RCC 7860 (cell line): ENCODE results near the gene BRD7.
A peak's percentile ranks its signal among the peaks of the same experiment; 100 is the strongest.

Experiments
- DNase-seq: peaks from one replicate; pipeline ENCODE4 v3.0.0-alpha.2; 2015; ENCODE audit warnings: low spot score
- FAIRE-seq: peaks from 2 replicates; lab custom pipeline; 2012; peaks lifted over from hg19 to GRCh38; lab: Jason Lieb, UNC

Gene BRD7

DNA sequence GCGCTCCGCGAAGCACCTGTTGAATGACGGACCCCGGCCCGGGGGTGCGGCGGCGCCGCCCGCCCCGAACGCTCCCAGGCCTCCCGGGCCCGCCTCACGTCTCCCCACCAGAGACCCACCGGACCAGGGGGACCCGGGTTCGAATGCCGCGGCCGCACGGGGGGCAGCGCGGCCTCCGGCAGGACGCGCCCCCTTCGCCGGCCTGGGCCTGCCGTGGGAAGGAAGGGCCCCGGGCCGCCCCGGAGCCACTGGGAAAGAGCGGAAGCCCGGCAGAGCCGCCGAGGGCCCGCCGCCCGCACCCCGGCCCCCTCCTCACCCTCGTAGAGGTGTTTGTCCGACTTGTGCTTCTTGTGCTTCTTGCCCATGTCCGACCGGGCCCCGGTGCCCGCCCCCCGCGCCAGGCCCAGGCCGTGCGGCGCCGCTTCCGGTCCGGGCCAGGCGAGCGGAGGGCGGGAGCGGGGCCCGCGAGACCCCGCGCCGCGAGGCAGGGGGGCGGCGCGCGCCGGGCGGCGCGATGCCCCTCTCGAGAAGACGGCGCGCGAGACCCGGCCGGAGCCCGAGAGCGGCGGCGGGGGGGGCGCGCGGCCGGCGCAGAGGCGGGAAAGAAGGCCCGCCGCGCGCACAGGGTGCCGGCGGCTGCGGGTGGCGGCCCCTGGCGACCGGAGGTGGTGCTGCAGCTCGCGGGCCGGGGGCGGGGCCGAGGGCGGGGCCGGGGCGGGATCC is at the start of gene BRD7:
BRD7 (minus strand) TSS at position 579 of the 723 bp plus-strand sequence; CDS start at position 365, 214 bp downstream.
- DNase-seq (peak; percentile 16), FAIRE-seq (no peak)

DNA sequence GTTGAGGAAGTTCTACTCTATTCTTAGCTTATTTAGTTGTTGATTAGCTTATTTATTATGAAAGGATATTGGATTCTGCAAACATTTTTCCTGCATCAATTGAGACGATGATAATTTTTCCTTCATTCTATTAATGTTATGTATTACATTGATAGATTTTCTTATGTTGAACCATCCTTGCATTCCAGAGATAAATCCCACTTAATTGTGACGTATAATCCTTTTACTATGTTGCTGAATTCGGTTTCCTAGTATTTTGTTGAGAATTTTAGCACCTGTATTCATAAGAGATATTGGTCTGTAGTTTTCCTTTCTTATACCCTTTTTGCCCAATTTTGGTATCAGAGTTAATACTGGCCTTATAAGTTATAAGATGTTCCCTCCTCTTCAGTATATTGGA is 47.6 kb upstream of the BRD7 start:
- DNase-seq (no peak), FAIRE-seq (no peak)

DNA sequence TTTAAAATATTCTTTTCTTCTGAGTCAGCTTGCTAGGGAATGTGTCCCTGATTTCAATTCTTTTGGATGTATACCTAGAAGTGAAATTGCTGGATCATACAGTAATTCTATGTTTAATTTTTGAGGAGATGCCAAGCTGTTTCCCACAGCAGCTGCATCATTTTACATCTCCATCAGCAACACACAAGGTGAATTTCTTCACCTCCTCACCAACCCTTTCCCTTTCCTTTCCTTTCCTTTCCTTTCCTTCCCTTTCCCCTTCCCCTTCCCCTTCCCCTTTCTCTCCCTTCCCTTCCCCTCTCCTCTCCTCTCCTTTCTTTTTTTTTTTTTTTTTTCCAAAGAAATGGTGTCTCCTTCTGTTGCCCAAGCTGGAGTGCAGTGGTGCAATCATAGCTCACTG is 45.4 kb upstream of the BRD7 start:
- DNase-seq, result no peak
- FAIRE-seq, result no peak

DNA sequence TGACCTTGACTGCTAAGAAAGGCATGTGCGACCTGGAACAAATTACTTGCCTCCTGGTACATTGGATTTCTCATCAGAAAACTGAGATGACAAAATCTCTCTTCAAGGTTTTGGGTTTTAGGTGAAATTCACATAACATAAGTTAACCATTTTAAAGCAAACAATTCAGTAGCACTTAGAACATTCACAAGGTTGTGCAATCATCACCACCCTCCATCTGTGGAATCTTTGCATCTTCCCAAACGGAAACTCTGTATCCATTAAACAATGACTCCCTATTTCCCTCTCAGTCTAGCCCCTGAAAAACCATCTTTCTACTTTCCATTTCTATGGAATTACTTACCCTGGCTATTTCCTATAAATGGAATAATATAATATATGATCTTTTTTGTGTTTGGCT is 42.2 kb upstream of the BRD7 start:
- FAIRE-seq (no peak), DNase-seq (no peak)

- FAIRE-seq (no peak), DNase-seq (no peak)
Observed at GRCh38 chr16:50408001-50408561, 39.3 kb upstream of the BRD7 start.

- FAIRE-seq (no peak), DNase-seq (no peak)
Observed at GRCh38 chr16:50407351-50407750, 38.6 kb upstream of the BRD7 start.

GRCh38 chr16:50403491-50403890 is 34.7 kb upstream of the BRD7 start:
- FAIRE-seq (no peak), DNase-seq (no peak)

- no peak for DNase-seq
- FAIRE-seq, result no peak
Observed at GRCh38 chr16:50402298-50402895, 33.6 kb upstream of the BRD7 start.

DNA sequence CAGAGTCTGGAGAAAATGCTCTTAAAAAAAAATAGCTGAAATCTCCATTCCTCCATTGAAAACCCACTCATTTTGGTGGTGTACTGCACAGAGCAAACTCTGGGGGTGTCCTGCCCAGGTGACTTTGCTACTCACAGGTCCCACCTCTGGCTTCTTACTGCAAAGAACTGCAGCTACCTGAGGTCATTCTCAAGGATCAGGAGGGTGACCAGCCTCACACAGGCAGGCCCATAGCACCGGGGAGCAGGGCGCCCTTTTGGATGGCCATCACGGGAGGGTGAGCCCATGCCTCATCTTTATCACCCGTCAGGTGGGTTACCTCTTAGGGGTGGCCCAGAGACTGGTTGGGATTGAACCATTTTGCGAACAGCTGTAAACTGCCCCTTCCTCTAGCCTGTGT is 32.6 kb upstream of the BRD7 start:
- DNase-seq, result no peak

DNA sequence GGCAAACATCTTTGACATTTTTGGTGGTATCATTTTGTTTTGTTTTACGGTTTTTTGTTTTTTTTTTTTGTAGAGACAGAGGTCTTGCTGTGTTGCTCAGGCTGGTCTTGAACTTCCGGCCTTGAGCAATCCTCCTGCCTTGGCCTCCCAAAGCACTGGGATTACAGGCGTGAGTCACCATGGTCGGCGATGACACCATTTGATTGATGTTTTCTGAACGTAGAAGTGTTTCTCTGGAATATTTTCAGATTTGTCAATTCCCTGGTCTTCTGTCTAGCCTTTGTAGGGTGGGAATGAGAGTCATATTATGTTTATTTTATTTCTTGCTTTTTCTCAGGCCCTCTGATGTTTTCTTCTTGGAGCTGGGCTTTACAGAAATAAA is 32.2 kb upstream of the BRD7 start:
- FAIRE-seq, result no peak

More for the DNA sequence above, 32.6 kb upstream of the BRD7 start:
- FAIRE-seq, result no peak

GRCh38 chr16:50400312-50400966 is 31.7 kb upstream of the BRD7 start:
- FAIRE-seq, result no peak
- no peak for DNase-seq

More for the DNA sequence above, 32.2 kb upstream of the BRD7 start:
- DNase-seq, result no peak

DNA sequence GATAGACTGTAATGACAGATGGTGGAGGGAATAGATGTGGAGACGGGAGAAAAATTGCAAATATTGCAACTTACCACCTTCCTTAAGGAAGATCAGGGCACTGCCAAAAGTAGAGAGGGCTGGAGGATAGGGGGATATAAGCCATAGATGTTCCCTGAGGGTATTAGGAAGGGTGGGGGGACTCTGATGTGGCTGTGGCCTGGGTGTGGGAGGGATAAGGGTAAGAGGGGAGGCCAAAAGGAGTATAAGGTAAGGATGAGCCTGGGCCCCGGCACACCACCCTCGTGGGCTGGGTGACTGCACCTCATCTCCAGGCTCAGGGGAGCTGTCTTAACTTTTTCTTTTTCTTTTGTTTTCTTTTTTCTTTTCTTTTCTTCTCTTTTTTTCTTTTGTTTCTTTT is 30.6 kb upstream of the BRD7 start:
- DNase-seq (no peak), FAIRE-seq (no peak)

- no peak for FAIRE-seq
Observed at GRCh38 chr16:50398336-50398735, 29.5 kb upstream of the BRD7 start.

GRCh38 chr16:50396761-50397535 is 28.2 kb upstream of the BRD7 start:
- DNase-seq (peak; percentile 90), FAIRE-seq (peak; percentile 92)

More at GRCh38 chr16:50398336-50398735, 29.5 kb upstream of the BRD7 start:
- DNase-seq, result no peak

GRCh38 chr16:50395763-50396710 is 27.2 kb upstream of the BRD7 start:
- DNase-seq (no peak), FAIRE-seq (no peak)

DNA sequence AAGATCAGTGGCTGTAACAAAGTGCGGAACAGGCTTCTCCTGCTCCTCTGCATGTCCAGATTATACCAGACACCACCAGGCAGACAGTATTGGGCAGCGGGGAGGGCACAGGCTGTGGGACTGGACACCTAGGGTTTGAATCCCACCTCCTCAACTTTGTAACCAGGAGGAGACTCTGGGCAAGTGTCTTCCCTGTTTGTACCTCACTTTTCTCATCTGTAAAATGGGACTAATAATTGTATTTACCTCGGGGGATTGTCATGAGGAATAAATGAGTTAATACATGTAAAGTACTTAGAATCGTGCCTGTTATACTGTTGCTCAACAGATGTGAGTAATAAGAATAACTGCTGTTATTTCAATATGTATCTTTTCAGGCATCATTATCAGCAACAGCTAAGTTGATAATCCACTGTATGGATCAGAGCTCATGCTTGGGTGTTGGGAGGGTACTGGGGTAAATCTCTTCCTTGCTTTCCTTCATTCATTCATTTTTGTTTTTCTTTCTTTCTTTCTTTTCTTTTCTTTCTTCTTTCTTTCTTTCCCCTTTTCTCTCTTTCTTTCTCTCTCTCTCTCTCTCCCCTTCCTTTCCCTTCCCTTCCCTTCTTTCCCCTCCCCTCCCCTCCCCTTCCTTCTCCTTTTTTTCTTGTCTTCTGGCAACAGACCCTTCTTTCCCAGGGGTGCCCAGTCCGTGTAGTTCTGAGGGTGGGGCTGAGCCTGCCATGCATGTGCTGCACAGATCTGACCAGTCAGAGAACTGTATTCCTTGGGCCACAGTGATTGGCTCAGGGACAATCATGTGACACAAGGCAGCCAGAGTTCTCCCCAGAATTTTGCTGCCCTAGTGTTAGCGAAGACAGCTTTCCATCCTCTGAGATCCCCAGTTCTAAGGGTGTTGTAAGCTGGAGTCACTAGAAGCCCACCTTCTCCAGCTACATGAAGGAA is 25.3 kb upstream of the BRD7 start:
- FAIRE-seq, result no peak

GRCh38 chr16:50393416-50393815 is 24.6 kb upstream of the BRD7 start:
- DNase-seq, result no peak
- FAIRE-seq, result no peak

More for the DNA sequence above, 25.3 kb upstream of the BRD7 start:
- no peak for DNase-seq

DNA sequence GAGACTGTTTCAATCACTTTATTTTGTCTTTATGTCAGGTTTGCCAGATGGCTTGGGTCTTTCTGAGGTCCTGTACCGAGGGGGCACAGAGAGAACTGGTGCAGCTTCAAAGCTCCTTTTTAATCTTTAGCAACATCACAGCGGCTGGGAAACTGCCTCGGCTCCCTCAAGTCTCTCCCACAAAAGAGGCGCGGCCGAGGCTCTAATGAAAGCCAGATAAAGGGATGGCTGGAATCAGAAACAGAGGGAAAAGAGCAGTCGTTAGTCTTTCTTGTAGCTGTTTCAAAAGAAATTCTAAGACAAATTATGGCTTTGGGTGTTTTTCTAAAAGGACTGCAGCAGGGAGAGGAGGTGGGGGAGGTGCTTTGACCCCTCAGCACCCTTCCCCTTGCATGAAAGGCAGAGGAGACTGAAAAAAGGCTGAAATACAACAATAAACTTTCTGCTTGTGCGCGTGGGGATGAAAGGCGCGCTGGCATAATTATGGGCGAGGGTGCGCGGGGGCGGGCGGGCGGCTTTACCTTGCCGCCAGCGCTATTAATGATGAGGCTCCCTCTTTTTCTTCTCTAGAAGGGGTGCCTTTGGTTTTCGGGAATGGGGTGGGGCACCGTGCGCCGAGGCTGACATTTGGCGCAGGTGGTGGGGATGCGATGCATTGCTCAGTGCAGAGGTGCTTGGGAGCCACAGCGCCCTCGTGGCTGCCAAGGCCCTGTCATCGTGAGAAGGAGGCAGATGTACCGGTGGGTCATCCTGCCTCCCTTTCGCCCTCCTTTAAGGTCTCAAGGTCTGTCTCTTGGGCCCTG is 22.3 kb upstream of the BRD7 start:
- FAIRE-seq (no peak), DNase-seq (no peak)
